A673 (cell line): ENCODE measurements around the gene SEC61A2.

ENCODE experiments used
- EZH2 ChIP-seq: fragments of 200-600 bp; sonication (generic); IDR thresholded peaks from 2 replicates; pipeline ENCODE4 v1.6.1; 2017; ENCODE audit warnings: borderline replicate concordance, low read depth, mild to moderate bottlenecking, mixed read lengths, antibody characterized with exemption, low read length; ENCODE audit not compliant: poor library complexity, severe bottlenecking
- TF ChIP-seq, protein P1 (sequence below): fragments of 300-800, 200-600 bp; sonication (generic); conservative IDR thresholded peaks from 2 replicates; pipeline ENCODE4 v1.5.1; 2017; ENCODE audit warnings: low read depth, mild to moderate bottlenecking, antibody characterized with exemption, low read length, moderate library complexity, mixed read lengths

DNA sequence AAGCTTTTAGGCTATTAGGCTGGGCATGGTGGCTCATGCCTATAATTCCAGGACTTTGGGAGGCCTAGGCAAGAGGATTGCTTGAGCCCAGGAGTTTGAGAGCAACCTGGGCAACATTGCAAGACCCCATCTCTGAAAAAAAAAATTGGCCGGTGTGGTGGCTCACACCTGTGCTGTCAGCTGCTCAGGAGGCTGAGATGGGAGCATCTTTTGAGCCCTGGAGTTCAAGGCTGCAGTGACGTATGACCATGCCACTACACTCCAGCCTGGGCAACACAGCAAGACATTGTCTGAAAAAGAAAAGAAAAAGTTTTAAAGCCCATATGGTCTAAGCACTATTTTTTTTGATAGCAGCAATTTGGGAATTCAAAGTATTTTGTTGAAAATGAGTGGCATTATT lies 15.8 kb upstream of the SEC61A2 start:
- TF ChIP-seq, protein P1, sequence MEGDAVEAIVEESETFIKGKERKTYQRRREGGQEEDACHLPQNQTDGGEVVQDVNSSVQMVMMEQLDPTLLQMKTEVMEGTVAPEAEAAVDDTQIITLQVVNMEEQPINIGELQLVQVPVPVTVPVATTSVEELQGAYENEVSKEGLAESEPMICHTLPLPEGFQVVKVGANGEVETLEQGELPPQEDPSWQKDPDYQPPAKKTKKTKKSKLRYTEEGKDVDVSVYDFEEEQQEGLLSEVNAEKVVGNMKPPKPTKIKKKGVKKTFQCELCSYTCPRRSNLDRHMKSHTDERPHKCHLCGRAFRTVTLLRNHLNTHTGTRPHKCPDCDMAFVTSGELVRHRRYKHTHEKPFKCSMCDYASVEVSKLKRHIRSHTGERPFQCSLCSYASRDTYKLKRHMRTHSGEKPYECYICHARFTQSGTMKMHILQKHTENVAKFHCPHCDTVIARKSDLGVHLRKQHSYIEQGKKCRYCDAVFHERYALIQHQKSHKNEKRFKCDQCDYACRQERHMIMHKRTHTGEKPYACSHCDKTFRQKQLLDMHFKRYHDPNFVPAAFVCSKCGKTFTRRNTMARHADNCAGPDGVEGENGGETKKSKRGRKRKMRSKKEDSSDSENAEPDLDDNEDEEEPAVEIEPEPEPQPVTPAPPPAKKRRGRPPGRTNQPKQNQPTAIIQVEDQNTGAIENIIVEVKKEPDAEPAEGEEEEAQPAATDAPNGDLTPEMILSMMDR = no peak
- TF ChIP-seq EZH2 = no peak
